Liver (tissue), 9 donors: ENCODE measurements around the gene RETREG1. TPM values are rescaled to one million over a fixed set of nuclear protein-coding genes. Genes with fewer than 3 reads are reported as not detected.

Source experiments
- DNase-seq: peaks from one replicate; pipeline ENCODE4 v3.0.0-alpha.2; 2017; ENCODE audit warnings: low spot score
- H3K27ac ChIP-seq, 2 donors: one replicate each; pipeline ENCODE4 v1.7.0; 2013; ENCODE audit warnings: inconsistent platforms in 2 of 2, low read length in 2 of 2, control low read depth in 1 of 2, low read depth in 1 of 2, mild to moderate bottlenecking in 1 of 2
- H3K27me3 ChIP-seq, 4 donors: one replicate each; pipeline versions ENCODE4 v1.6.1 to v1.7.0; 2013; ENCODE audit warnings: low read length in 3 of 4, inconsistent platforms in 1 of 4, mild to moderate bottlenecking in 1 of 4, moderate library complexity in 1 of 4; ENCODE audit not compliant: control insufficient read depth in 4 of 4, insufficient read depth in 4 of 4
- H3K36me3 ChIP-seq, 4 donors: one replicate each; pipeline versions ENCODE4 v1.6.1 to v1.7.0; 2013; ENCODE audit warnings: low read length in 3 of 4, mild to moderate bottlenecking in 3 of 4, low read depth in 1 of 4, moderate library complexity in 1 of 4; ENCODE audit not compliant: control insufficient read depth in 4 of 4, insufficient read depth in 3 of 4
- H3K4me1 ChIP-seq, 4 donors: one replicate each; pipeline versions ENCODE4 v1.6.1 to v1.7.0; 2013; ENCODE audit warnings: low read length in 3 of 4, mild to moderate bottlenecking in 3 of 4, moderate library complexity in 1 of 4; ENCODE audit not compliant: control insufficient read depth in 4 of 4, insufficient read depth in 4 of 4
- H3K4me3 ChIP-seq, 3 donors: one replicate each; pipeline versions ENCODE4 v1.6.1 to v1.7.0; 2013; ENCODE audit warnings: low read length in 3 of 3, control low read depth in 1 of 3, low read depth in 1 of 3, mild to moderate bottlenecking in 1 of 3
- H3K9ac ChIP-seq, 2 donors: one replicate each; pipeline ENCODE4 v1.7.0; 2013; ENCODE audit warnings: low read length in 2 of 2, mild to moderate bottlenecking in 2 of 2, moderate library complexity in 2 of 2, control low read depth in 1 of 2, low read depth in 1 of 2
- H3K9me3 ChIP-seq, 4 donors: one replicate each; pipeline versions ENCODE4 v1.6.1 to v1.7.0; 2013; ENCODE audit warnings: low read length in 3 of 4; ENCODE audit not compliant: control insufficient read depth in 4 of 4
- EGR1 ChIP-seq, 2 donors: IDR thresholded peaks; 2 replicates each; pipeline ENCODE4 v1.6.1; 2016 to 2018; ENCODE audit warnings: antibody characterized with exemption in 2 of 2, low read depth in 2 of 2
- FOXA1 ChIP-seq: IDR thresholded peaks from 2 replicates; pipeline ENCODE4 v1.6.1; 2016; ENCODE audit warnings: antibody characterized with exemption
- FOXA2 ChIP-seq: IDR thresholded peaks from 2 replicates; pipeline ENCODE4 v1.6.1; 2016; ENCODE audit warnings: antibody characterized with exemption
- GABPA ChIP-seq, 2 donors: IDR thresholded peaks in 1 of 2; conservative IDR thresholded peaks in 1 of 2; 2 replicates each; pipeline ENCODE4 v1.6.1; 2016; ENCODE audit warnings: antibody characterized with exemption in 2 of 2, mild to moderate bottlenecking in 1 of 2, moderate library complexity in 1 of 2
- HNF4A ChIP-seq, 2 donors: conservative IDR thresholded peaks; 2 replicates each; pipeline ENCODE4 v1.6.1; 2016; ENCODE audit warnings: antibody characterized with exemption in 2 of 2, mild to moderate bottlenecking in 2 of 2
- HNF4G ChIP-seq: IDR thresholded peaks from 2 replicates; pipeline ENCODE4 v1.6.1; 2016; ENCODE audit warnings: antibody characterized with exemption
- JUND ChIP-seq, 2 donors: IDR thresholded peaks; 2 replicates each; pipeline ENCODE4 v1.6.1; 2016; ENCODE audit warnings: antibody characterized with exemption in 2 of 2
- NR2F2 ChIP-seq: IDR thresholded peaks from 2 replicates; pipeline ENCODE4 v1.6.1; 2016; ENCODE audit warnings: antibody characterized with exemption
- RAD21 ChIP-seq, 2 donors: IDR thresholded peaks; 2 replicates each; pipeline ENCODE4 v1.6.1; 2016; ENCODE audit warnings: antibody characterized with exemption in 2 of 2, mild to moderate bottlenecking in 2 of 2
- RXRA ChIP-seq, 2 donors: IDR thresholded peaks; 2 replicates each; pipeline ENCODE4 v1.6.1; 2017 to 2018; ENCODE audit warnings: antibody characterized with exemption in 2 of 2, mild to moderate bottlenecking in 1 of 2
- SP1 ChIP-seq: IDR thresholded peaks from 2 replicates; pipeline ENCODE4 v1.6.1; 2018; ENCODE audit warnings: antibody characterized with exemption, mild to moderate bottlenecking
- TAF1 ChIP-seq: conservative IDR thresholded peaks from 2 replicates; pipeline ENCODE4 v1.6.1; 2016; ENCODE audit warnings: antibody characterized with exemption, mild to moderate bottlenecking
- YY1 ChIP-seq: IDR thresholded peaks from 2 replicates; pipeline ENCODE4 v1.6.1; 2016; ENCODE audit warnings: antibody characterized with exemption, mild to moderate bottlenecking
- WGBS: extraction: QIAGEN DNeasy Blood & Tissue Kit; methylation state at CpG from one replicate; pipeline ENCODE4 v1.1.7; 2013; 5-methylcytosine and 5-hydroxymethylcytosine counted together
- polyA plus RNA-seq, 2 donors: library from polyadenylated mRNA; stranded (reverse) in 1 of 2; unstranded in 1 of 2; fragments of 200-250 nt in 1 of 2; fragments of >200 nt in 1 of 2; fragmentation: Nextera tagmentation in 1 of 2; extraction: Ambion mirVana in 1 of 2; gene quantifications; one replicate each; pipeline versions ENCODE4 v1.2.1 to v1.2.3, GENCODE V29; 2013 to 2015
- total RNA-seq, 2 donors: library from RNA; depleted of rRNA; stranded (reverse); fragments of >200 nt; gene quantifications; one replicate each; pipeline ENCODE4 v1.2.3, GENCODE V29; 2014
- TF ChIP-seq, protein P1 (sequence below): IDR thresholded peaks from 2 replicates; pipeline ENCODE4 v1.6.1; 2016; ENCODE audit warnings: antibody characterized with exemption
- TF ChIP-seq, protein P2 (sequence below): IDR thresholded peaks from 2 replicates; pipeline ENCODE4 v1.6.1; 2016; ENCODE audit warnings: antibody characterized with exemption
- TF ChIP-seq, protein P3 (sequence below): IDR thresholded peaks from 2 replicates; pipeline ENCODE4 v1.6.1; 2016; ENCODE audit warnings: antibody characterized with exemption
- TF ChIP-seq, protein P4 (sequence below): IDR thresholded peaks from 2 replicates; pipeline ENCODE4 v1.6.1; 2016; ENCODE audit warnings: antibody characterized with exemption, mild to moderate bottlenecking
- TF ChIP-seq, protein P5 (sequence below): fragments of 150-350 bp; IDR thresholded peaks from 2 replicates; pipeline ENCODE4 v1.5.1; 2017; ENCODE audit warnings: improper control_type of control experiment, low read depth, low read length; ENCODE audit not compliant: missing input control
- donor health status: healthy.
- donor health status: healthy.
- donor health status: healthy.
- donor health status: healthy.
- donor health status: healthy.

RETREG1 gene
- total and polyA plus RNA-seq, 4 donors = 0.70 to 28.1 (median 4.2) TPM

DNA sequence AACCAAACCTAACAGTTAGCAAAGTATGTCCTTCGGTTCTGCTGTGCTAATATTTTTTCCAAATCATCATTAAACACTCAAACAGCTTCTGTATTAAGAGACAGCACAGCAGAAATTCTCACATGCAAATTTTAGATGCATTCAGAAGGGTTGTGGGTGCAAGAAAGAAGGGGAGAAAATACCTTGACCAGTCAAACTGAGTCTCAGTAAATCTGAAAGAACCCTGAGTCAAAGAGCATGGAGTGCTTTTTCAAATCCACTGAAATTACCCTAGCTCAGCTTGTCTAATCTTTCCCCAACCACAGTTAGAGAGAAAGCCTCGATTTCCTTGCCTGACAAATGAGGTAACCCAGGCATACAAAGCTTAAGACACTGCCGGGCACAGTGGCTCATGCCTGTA lies 55.1 kb downstream of the RETREG1 start:
- TF ChIP-seq, protein P1, sequence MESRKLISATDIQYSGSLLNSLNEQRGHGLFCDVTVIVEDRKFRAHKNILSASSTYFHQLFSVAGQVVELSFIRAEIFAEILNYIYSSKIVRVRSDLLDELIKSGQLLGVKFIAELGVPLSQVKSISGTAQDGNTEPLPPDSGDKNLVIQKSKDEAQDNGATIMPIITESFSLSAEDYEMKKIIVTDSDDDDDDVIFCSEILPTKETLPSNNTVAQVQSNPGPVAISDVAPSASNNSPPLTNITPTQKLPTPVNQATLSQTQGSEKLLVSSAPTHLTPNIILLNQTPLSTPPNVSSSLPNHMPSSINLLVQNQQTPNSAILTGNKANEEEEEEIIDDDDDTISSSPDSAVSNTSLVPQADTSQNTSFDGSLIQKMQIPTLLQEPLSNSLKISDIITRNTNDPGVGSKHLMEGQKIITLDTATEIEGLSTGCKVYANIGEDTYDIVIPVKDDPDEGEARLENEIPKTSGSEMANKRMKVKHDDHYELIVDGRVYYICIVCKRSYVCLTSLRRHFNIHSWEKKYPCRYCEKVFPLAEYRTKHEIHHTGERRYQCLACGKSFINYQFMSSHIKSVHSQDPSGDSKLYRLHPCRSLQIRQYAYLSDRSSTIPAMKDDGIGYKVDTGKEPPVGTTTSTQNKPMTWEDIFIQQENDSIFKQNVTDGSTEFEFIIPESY = no peak
- TF ChIP-seq FOXA1 = no peak
- no peak for TF ChIP-seq SP1
- TF ChIP-seq NR2F2 = no peak
- TF ChIP-seq, protein P2, sequence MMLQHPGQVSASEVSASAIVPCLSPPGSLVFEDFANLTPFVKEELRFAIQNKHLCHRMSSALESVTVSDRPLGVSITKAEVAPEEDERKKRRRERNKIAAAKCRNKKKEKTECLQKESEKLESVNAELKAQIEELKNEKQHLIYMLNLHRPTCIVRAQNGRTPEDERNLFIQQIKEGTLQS = no peak
- TF ChIP-seq RAD21 (IDR thresholded peaks at IDR 0.05) = no peak
- TF ChIP-seq, protein P3, sequence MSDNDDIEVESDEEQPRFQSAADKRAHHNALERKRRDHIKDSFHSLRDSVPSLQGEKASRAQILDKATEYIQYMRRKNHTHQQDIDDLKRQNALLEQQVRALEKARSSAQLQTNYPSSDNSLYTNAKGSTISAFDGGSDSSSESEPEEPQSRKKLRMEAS = no peak
- TF ChIP-seq HNF4G = no peak
- TF ChIP-seq YY1 = no peak
- TF ChIP-seq JUND (IDR thresholded peaks at IDR 0.05) = no peak
- no peak for TF ChIP-seq RXRA (IDR thresholded peaks at IDR 0.05)
- TF ChIP-seq GABPA (IDR thresholded peaks at IDR 0.05 in 1 of 2, conservative IDR thresholded peaks at IDR 0.05 in 1 of 2) = no peak
- TF ChIP-seq EGR1 (IDR thresholded peaks at IDR 0.05; ENCODE audit: low read depth in 2 of 2) = no peak
- no peak for TF ChIP-seq TAF1
- TF ChIP-seq, protein P4, sequence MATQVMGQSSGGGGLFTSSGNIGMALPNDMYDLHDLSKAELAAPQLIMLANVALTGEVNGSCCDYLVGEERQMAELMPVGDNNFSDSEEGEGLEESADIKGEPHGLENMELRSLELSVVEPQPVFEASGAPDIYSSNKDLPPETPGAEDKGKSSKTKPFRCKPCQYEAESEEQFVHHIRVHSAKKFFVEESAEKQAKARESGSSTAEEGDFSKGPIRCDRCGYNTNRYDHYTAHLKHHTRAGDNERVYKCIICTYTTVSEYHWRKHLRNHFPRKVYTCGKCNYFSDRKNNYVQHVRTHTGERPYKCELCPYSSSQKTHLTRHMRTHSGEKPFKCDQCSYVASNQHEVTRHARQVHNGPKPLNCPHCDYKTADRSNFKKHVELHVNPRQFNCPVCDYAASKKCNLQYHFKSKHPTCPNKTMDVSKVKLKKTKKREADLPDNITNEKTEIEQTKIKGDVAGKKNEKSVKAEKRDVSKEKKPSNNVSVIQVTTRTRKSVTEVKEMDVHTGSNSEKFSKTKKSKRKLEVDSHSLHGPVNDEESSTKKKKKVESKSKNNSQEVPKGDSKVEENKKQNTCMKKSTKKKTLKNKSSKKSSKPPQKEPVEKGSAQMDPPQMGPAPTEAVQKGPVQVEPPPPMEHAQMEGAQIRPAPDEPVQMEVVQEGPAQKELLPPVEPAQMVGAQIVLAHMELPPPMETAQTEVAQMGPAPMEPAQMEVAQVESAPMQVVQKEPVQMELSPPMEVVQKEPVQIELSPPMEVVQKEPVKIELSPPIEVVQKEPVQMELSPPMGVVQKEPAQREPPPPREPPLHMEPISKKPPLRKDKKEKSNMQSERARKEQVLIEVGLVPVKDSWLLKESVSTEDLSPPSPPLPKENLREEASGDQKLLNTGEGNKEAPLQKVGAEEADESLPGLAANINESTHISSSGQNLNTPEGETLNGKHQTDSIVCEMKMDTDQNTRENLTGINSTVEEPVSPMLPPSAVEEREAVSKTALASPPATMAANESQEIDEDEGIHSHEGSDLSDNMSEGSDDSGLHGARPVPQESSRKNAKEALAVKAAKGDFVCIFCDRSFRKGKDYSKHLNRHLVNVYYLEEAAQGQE = no peak
- TF ChIP-seq FOXA2 = no peak
- TF ChIP-seq, protein P5, sequence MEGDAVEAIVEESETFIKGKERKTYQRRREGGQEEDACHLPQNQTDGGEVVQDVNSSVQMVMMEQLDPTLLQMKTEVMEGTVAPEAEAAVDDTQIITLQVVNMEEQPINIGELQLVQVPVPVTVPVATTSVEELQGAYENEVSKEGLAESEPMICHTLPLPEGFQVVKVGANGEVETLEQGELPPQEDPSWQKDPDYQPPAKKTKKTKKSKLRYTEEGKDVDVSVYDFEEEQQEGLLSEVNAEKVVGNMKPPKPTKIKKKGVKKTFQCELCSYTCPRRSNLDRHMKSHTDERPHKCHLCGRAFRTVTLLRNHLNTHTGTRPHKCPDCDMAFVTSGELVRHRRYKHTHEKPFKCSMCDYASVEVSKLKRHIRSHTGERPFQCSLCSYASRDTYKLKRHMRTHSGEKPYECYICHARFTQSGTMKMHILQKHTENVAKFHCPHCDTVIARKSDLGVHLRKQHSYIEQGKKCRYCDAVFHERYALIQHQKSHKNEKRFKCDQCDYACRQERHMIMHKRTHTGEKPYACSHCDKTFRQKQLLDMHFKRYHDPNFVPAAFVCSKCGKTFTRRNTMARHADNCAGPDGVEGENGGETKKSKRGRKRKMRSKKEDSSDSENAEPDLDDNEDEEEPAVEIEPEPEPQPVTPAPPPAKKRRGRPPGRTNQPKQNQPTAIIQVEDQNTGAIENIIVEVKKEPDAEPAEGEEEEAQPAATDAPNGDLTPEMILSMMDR = no peak
- TF ChIP-seq HNF4A (conservative IDR thresholded peaks at IDR 0.05) = no peak
- no peak for DNase-seq
- no peaks in the 10 kb centered on the region for H3K27me3 ChIP-seq
- H3K36me3 ChIP-seq = no peaks in the 10 kb centered on the region
- H3K4me3 ChIP-seq = no peak overlapping the region
- H3K4me1 ChIP-seq = no peaks in the 10 kb centered on the region
- no peak overlapping the region for H3K27ac ChIP-seq
- WGBS = 86% methylated on average over 3 of the region's 3 CpGs
- no peaks in the 10 kb centered on the region for H3K9me3 ChIP-seq
- no peak overlapping the region for H3K9ac ChIP-seq
